Skeletal muscle satellite cell (primary cell): ENCODE measurements around the gene KTN1.

Source experiments
- H3K27me3 ChIP-seq: 2 replicates; pipeline ENCODE4 v1.7.0; 2013; ENCODE audit warnings: low read length; ENCODE audit not compliant: control insufficient read depth, insufficient read depth
- H3K36me3 ChIP-seq: 2 replicates; pipeline ENCODE4 v1.7.0; 2013; ENCODE audit warnings: mild to moderate bottlenecking, control low read depth, low read length; ENCODE audit not compliant: insufficient read depth
- H3K4me1 ChIP-seq: 2 replicates; pipeline ENCODE4 v1.7.0; 2013; ENCODE audit warnings: low read length; ENCODE audit not compliant: control insufficient read depth, insufficient read depth
- H3K4me2 ChIP-seq: 2 replicates; pipeline ENCODE4 v1.7.0; 2013; ENCODE audit warnings: mild to moderate bottlenecking, low read length
- H3K4me3 ChIP-seq: 2 replicates; pipeline ENCODE4 v1.7.0; 2013; ENCODE audit warnings: low read length
- H3K9ac ChIP-seq: 2 replicates; pipeline ENCODE4 v1.7.0; 2013; ENCODE audit warnings: mild to moderate bottlenecking, low read depth, low read length, moderate library complexity
- H3K9me3 ChIP-seq: replicated peaks from 2 replicates; pipeline ENCODE4 v1.7.0; 2013; ENCODE audit warnings: mild to moderate bottlenecking, control low read depth, low read length

The KTN1 gene

DNA sequence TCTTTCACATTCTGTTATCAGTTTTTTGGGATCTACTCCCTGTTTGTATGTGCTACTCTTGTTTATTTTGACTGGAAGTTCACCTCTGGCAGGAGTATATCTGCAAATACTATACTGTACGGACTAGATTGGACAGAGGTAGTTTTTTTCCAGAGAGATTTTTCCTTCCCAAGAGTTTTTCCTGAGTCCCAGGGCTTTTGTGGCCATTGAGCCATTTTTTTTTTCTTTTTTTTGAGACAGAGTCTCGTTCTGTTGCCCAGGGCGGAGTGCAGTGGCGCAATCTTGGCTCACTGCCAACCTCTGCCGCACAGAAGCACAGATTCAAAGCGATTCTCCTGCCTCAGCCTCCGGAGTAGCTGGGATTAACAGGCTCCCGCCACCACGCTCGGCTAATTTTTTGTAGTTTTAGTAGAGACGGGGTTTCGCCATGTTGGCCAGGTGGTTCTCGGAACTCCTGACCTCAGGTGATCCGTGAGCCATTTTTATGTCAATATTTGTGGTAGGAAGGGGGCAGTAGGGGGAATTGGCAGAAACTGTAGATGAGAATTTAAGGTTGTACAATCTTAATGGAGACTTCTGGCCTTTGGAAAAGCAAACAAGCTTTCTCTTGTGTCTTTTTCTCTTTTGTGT is 19.4 kb downstream of the KTN1 start:
- Histone ChIP-seq H3K9ac (no peak overlapping the region), H3K27me3 (no peaks in the 10 kb centered on the region), H3K4me3 (no peak overlapping the region), H3K4me1 (peaks cover 21% of the 10 kb centered on the region), H3K9me3 (no peaks in the 10 kb centered on the region), H3K4me2 (no peak overlapping the region), H3K36me3 (no peaks in the 10 kb centered on the region)

DNA sequence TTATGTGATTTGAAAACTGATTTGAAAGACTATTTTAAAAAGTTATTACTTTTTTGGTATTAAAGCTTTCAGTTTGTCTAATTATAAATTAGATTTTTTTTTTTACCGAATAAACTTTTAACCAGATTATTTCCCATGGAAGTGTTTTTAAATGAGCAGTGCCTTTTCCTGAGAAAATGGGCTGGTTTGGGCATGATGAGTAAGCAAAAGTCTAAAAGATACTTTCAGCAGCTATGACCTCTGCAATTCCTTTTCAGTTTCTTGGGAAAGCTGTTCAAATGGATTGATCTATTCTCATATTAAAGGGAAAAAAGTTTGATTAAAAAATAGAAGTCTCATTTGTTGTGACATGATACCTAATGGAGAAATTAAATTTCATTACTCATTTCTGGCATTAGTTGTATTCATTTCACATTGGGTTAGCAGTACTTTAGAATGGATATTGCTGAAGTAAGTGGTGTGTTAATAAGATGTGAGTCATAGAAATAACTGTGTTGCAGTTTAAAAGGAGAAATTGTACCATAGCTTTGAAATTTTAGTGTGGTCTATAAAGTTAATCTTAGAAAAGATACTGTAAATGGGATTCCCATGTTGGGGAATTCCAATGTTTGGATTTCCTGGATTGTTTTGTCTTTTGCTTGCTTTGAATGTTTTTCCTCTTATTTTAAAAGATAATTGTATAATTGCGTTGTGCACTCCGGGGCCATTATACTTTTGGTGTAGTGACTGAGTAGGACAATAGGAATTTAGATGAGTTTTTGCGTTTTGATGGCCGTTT is 21.0 kb downstream of the KTN1 start:
- Histone ChIP-seq H3K4me2 (peak overlapping the region; percentile 71), H3K9me3 (no peaks in the 10 kb centered on the region), H3K9ac (no peak overlapping the region), H3K27me3 (no peaks in the 10 kb centered on the region), H3K36me3 (no peaks in the 10 kb centered on the region), H3K4me1 (peaks cover 34% of the 10 kb centered on the region), H3K4me3 (peak overlapping the region; percentile 6)

DNA sequence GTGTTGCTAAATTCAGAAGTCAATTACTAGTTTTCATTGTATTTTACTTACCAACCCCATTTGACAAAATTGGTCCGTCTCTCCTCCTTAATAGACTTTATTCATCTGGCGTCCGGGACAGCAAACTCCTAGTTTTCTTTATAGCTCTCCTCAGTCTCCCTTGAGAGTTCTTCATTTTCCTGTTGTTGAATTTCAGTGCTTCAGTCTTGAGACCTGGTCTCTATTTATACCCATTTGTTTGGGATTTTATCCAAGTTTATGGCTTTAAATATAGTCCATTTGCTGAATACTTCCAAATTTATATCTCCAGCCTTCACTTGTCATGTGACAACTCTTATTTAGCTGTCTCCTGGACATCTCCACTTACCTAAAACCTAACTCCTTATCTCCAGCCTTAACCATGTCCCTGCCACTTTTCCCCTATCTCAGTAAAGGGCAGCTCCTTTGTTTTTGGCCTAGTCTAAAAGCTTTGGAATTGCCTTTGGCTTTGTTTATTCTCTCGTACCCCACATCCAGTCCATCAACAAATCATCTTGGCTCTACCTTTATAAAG is 23.5 kb downstream of the KTN1 start:
- no peaks in the 10 kb centered on the region for H3K36me3 ChIP-seq

GRCh38 chr14:55604488-55604887 is 24.5 kb downstream of the KTN1 start:
- Histone ChIP-seq H3K4me1 (peaks cover 50% of the 10 kb centered on the region), H3K36me3 (no peaks in the 10 kb centered on the region), H3K9me3 (no peaks in the 10 kb centered on the region), H3K4me3 (no peak overlapping the region), H3K4me2 (no peak overlapping the region), H3K9ac (no peak overlapping the region), H3K27me3 (no peaks in the 10 kb centered on the region)

More for the DNA sequence above, 23.5 kb downstream of the KTN1 start:
- H3K4me2 ChIP-seq = no peak overlapping the region
- H3K27me3 ChIP-seq = no peaks in the 10 kb centered on the region
- no peaks in the 10 kb centered on the region for H3K9me3 ChIP-seq
- no peak overlapping the region for H3K9ac ChIP-seq
- H3K4me1 ChIP-seq = peaks cover 44% of the 10 kb centered on the region
- H3K4me3 ChIP-seq = no peak overlapping the region

DNA sequence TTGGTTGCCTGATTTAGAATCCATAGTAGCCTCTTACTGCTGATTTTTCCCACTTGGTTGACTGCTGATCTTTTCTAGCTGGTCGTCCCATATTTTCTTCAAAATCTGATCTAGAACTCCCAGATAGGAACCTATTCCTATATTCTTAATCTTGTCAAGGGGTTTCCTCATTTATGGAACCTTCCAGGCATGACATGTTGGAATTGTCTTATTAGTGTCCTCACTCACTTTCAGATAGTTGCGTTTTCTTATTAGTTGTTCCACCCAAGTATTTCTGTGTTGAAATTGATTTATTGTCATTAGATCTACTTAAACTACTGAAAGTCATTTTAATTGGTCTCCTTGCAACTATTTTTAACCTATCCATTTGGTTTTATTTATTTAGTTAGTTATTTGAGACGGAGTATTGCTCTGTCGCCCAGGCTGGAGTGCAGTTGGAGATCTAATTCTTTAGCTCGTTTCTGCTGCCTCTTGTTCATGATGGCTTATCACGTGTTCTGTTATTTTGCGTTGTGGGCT is 25.0 kb downstream of the KTN1 start:
- Histone ChIP-seq H3K4me2 (peak overlapping the region; percentile 56), H3K27me3 (no peaks in the 10 kb centered on the region), H3K9ac (no peak overlapping the region), H3K4me1 (peaks cover 55% of the 10 kb centered on the region), H3K4me3 (no peak overlapping the region), H3K36me3 (no peaks in the 10 kb centered on the region), H3K9me3 (no peaks in the 10 kb centered on the region)

DNA sequence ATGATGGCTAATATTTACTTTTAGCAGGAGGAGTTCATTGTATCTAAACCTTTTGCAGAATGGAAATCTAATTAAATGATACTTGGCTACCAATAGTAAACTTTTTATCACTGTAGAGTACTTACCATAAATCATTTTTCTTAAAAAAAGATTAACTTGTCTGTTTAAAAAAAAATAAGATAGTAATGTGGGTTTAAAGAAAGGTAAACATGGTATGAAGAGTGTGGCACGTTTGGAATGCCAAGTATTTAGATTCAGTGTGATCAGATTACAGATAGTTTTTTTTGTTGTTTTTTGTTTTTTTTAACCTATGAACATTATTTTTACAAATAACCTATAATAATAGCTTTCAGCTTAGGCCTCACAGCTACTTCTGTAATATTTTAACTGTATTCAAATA is 25.8 kb downstream of the KTN1 start:
- Histone ChIP-seq H3K36me3 (no peaks in the 10 kb centered on the region), H3K9ac (no peak overlapping the region), H3K4me3 (no peak overlapping the region), H3K9me3 (no peaks in the 10 kb centered on the region), H3K27me3 (no peaks in the 10 kb centered on the region), H3K4me1 (peaks cover 51% of the 10 kb centered on the region), H3K4me2 (peak overlapping the region; percentile 56)

DNA sequence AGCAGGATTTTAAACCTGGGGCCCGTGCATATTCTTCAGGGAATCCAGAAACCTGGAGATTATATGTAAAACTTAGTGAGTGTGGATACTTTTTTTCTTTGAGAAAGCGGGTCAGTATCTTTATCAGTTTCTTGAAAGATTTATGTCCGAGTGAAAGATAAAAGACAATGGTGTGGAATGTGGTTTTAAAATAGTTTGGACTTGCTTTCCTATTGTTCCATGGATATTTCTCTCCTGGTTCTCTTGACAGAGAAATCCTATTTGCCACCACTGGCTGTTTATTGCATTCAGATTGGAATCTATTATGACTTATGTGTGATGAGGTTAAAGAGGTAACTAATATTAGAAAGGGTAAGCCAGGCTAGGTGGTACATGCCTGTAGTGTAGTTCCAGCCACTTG is 27.4 kb downstream of the KTN1 start:
- no peaks in the 10 kb centered on the region for H3K27me3 ChIP-seq
- peaks cover 42% of the 10 kb centered on the region for H3K4me1 ChIP-seq
- H3K9me3 ChIP-seq = no peaks in the 10 kb centered on the region
- no peaks in the 10 kb centered on the region for H3K36me3 ChIP-seq
- no peak overlapping the region for H3K9ac ChIP-seq
- no peak overlapping the region for H3K4me3 ChIP-seq
- H3K4me2 ChIP-seq = no peak overlapping the region

GRCh38 chr14:55609681-55610080 is 29.7 kb downstream of the KTN1 start:
- peak overlapping the region; percentile 38 for H3K4me2 ChIP-seq
- H3K4me3 ChIP-seq = no peak overlapping the region
- H3K9me3 ChIP-seq = no peaks in the 10 kb centered on the region
- no peaks in the 10 kb centered on the region for H3K27me3 ChIP-seq
- H3K4me1 ChIP-seq = peaks cover 41% of the 10 kb centered on the region
- H3K36me3 ChIP-seq = peaks cover 7% of the 10 kb centered on the region
- no peak overlapping the region for H3K9ac ChIP-seq

GRCh38 chr14:55610713-55611370 is 30.8 kb downstream of the KTN1 start:
- Histone ChIP-seq H3K27me3 (no peaks in the 10 kb centered on the region), H3K4me3 (no peak overlapping the region), H3K36me3 (peaks cover 7% of the 10 kb centered on the region), H3K4me1 (peaks cover 31% of the 10 kb centered on the region), H3K4me2 (no peak overlapping the region), H3K9me3 (no peaks in the 10 kb centered on the region), H3K9ac (no peak overlapping the region)

DNA sequence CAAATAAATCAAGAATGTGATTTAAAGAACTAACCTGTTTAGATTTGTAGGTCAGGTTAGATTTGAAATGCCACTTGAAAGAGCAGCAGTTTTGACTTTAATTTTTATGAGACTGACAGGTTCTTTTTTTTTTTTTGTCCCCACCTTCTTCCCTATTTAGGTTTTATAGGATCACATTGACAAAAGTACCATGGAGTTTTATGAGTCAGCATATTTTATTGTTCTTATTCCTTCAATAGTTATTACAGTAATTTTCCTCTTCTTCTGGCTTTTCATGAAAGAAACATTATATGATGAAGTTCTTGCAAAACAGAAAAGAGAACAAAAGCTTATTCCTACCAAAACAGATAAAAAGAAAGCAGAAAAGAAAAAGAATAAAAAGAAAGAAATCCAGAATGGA is 31.9 kb downstream of the KTN1 start:
- Histone ChIP-seq H3K27me3 (no peaks in the 10 kb centered on the region), H3K9ac (no peak overlapping the region), H3K9me3 (no peaks in the 10 kb centered on the region), H3K4me2 (no peak overlapping the region), H3K4me3 (no peak overlapping the region), H3K36me3 (peaks cover 14% of the 10 kb centered on the region), H3K4me1 (peaks cover 20% of the 10 kb centered on the region)

DNA sequence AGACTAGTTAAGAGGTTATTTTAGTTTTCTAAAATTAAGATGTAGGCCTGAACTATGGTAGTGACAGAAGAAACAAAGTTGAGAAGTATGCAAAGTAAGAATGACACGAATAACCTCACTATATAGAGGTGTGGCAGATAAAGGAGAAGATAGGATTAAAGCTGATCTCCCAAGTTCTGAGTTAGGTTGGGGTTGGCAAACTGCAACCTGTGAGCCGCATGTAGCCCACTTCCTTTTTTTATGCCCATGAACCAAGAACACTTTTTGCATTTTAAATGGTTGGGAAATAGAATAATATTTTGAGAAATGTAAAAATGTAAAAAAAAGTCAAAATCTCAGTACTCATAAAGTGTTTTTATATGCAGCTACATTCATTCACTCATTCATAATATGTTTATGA is 34.3 kb downstream of the KTN1 start:
- no peak overlapping the region for H3K4me2 ChIP-seq
- peaks cover 34% of the 10 kb centered on the region for H3K36me3 ChIP-seq
- H3K9ac ChIP-seq = no peak overlapping the region
- peaks cover 16% of the 10 kb centered on the region for H3K4me1 ChIP-seq
- H3K27me3 ChIP-seq = no peaks in the 10 kb centered on the region
- H3K4me3 ChIP-seq = no peak overlapping the region
- no peaks in the 10 kb centered on the region for H3K9me3 ChIP-seq
